GM12864 (cell line): Measurements from ENCODE around the gene POU6F1.

Experiments used
- DNase-seq: peaks from one replicate; pipeline ENCODE4 v3.0.0-alpha.2; 2011; ENCODE audit warnings: low read depth
- H3K4me3 ChIP-seq: 2 replicates; pipeline ENCODE4 v1.5.1; 2011; ENCODE audit warnings: mild to moderate bottlenecking, low read depth, low read length, control low read depth
- TF ChIP-seq, protein P1 (sequence below): IDR thresholded peaks from 2 replicates; pipeline ENCODE4 v1.5.1; 2011; ENCODE audit warnings: low read depth, mild to moderate bottlenecking, moderate library complexity, low read length, control low read depth, inconsistent platforms; ENCODE audit errors: missing control alignments

The POU6F1 gene

DNA sequence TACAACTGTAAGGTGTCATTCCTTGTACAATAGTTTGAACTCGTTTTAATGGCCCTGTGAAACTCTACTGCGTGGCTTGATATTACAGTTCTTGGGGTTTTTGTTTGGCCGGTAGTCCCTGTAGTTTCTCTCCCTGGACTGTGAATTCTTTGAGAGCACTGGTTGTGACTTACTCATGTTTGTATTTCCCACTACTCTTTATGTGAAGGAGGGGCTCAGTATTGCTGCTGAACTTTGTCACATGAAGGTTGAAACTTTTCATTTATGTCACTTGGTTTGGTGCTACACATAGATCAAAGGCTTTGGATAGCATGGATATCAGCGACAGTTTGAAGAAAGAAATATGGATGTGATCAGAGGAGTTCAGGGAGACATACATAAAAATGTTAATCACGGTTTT lies 1.5 kb upstream of the POU6F1 start:
- TF ChIP-seq, protein P1, sequence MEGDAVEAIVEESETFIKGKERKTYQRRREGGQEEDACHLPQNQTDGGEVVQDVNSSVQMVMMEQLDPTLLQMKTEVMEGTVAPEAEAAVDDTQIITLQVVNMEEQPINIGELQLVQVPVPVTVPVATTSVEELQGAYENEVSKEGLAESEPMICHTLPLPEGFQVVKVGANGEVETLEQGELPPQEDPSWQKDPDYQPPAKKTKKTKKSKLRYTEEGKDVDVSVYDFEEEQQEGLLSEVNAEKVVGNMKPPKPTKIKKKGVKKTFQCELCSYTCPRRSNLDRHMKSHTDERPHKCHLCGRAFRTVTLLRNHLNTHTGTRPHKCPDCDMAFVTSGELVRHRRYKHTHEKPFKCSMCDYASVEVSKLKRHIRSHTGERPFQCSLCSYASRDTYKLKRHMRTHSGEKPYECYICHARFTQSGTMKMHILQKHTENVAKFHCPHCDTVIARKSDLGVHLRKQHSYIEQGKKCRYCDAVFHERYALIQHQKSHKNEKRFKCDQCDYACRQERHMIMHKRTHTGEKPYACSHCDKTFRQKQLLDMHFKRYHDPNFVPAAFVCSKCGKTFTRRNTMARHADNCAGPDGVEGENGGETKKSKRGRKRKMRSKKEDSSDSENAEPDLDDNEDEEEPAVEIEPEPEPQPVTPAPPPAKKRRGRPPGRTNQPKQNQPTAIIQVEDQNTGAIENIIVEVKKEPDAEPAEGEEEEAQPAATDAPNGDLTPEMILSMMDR: no peak
- DNase-seq: no peak
- no peak overlapping the region; the same call in 1 of the 2 replicates for H3K4me3 ChIP-seq

DNA sequence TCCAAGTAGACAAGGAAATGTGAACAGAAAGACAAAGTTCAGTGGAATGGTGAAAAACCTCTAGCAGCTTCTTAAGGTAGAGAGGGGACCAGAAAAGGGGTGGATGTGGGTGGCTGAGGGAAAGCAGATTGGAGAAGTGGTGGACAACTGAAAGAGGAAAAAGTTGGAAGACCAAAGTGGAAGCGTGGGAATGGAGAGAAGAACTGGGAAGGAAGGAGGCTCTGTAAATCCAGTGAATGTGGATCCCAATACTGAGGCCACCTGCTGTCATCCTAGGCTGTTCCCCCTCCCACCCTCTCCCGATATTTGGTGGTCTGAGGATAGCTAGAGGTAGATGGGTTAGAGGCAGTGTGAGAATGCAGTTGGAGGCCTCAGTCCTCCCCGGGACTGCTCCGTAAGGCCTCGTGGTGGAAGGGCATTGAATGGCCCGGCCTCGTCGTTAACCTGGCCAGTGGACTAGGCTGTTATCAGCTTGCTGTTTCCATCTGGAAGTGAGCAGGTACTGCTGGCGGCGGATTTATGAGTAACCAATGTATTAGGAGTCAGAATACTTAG lies 822 bp upstream of the POU6F1 start:
- peak overlapping the region; percentile 72 for H3K4me3 ChIP-seq
- peak; percentile 5 for DNase-seq
- TF ChIP-seq, protein P1: no peak

DNA sequence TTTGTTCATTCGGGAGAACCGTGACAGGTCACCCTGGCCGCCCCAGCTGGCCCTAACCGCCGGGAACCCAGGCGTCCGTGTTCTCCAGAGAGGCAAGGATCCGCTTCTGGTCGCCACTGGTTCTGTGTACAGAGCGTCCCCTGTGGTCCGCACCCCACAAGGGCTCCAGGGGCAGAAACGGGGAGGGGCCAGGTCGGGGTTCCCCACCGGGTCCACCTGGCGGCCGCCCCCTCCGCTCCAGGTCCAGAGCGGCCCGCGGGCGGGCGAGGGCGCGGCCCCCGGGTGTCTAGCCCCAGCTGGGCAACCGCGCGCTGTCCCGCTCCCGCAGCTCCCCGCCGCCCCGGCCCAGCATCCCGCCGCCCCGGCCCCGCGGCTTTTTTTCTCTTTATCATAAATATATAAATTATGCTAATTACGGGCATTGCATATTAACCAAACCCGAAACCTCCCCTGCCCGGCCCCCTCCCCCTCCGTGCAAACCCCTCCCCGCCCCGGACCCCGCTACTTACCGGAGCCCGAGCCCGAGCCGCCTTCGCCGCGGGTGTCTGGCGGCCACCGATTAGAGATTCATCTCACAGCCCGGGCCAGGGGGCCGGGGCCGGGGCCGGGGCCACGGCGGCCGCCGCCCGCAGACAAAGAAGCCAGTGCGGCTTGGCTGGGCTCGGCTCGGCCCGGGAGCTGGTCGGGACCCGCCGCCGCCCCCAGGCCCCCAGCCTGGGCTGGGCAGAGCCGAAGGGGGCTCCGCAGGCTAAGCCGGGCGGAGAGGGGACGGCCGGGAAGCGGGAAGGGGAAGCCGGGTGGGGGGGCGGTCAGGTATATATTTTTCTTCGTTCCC lies 512 bp downstream of the POU6F1 start:
- DNase-seq: peak; percentile 5
- H3K4me3 ChIP-seq: peak overlapping the region; percentile 72
- TF ChIP-seq, protein P1: peak; percentile 38

DNA sequence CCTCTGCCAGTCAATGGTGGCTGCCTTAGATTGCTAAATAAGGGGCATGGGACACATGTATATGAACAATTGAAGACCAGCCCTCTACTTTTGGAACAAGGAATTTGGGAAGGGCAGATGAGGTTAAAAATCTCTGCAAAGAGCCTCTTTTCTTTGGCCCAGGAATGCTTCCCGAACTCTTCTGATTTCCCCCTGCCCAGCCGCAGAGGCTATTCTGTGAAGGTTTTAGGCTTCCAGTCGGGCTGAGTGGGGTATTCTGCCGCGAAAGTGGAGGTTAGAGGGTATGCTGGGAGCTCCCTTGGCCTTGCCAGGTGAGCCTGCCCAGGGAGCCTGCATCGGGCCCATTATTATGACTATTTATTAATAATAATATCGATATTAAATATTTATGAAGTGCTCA lies 1.2 kb downstream of the POU6F1 start:
- no peak for DNase-seq
- TF ChIP-seq, protein P1: no peak
- H3K4me3 ChIP-seq: peak overlapping the region; percentile 72; the same call in 1 of the 2 replicates

DNA sequence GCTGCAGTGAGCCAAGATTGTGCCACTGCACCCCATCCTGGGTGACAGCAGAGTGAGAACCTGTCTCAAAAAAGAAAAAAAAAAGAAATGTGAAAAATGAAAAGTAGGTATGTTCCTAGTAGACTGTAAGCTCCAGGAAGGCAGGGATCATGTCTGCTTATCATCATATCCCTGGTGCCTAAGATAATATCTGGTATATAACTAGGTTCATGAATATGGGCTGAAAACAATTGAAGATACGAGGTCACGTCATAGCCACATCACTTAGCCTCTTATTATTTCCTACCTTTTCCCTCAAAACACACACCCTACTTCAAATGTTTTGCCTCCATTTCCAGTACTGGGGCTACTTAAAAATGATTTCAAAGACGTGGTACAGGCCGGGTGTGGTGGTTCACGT lies 3.0 kb downstream of the POU6F1 start:
- no peak overlapping the region for H3K4me3 ChIP-seq
- TF ChIP-seq, protein P1: no peak
- no peak for DNase-seq

DNA sequence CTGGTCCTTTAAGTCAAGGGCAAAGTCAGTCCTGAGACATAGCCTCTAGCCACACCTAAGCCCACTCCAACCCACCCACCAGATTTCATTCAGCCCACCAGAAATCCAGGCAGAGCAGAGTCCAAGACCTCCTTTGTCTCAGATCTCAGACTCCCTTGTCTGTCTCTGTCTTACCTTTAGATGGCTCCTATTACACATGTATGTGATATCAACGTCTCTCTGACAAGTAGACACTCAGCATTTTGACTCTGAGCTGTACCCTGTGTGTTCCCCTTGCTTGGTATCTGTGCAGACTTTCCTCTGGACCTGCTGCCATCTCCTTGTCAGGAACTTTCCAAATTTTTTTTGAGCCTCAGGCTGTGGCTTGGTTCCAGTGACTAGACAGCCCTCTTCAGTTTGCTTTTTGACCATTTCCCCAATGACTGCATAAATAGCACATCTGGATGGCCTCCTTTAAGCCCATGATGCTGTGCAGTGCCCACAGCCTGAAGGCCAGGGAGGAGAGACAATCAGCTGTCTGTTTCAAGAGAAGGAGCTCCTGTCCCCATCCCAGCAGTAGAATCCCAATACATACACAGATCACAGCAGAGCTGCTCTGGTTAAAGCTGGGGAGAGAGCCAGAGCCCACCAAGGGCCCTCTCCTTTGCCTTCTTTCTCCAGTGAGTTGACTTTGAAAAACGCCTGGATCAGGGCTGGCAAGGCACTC lies 7.0 kb downstream of the POU6F1 start:
- DNase-seq: no peak
- TF ChIP-seq, protein P1: no peak
- no peak overlapping the region for H3K4me3 ChIP-seq
